MCF 10A (cell line): Measurements from ENCODE around the gene C9orf153. TPM values are rescaled to one million over a fixed set of nuclear protein-coding genes. Genes with fewer than 3 reads are reported as not detected.

Experiments
- BruUV-seq: library from RNA; stranded (reverse); fragments of 400-500 nt; replicated peaks from 2 replicates; lab custom pipeline; 2021; lab: Mats Ljungman, UMichigan
- CTCF ChIA-PET: fragments of 300-600 bp; sonication (Branson Sonifier 250); formaldehyde crosslinking; extraction: SDS; loops from one replicate; lab custom pipeline; 2021; ENCODE audit warnings: antibody characterized with exemption, inconsistent platforms; lab: Yijun Ruan, JAX
- POLR2A ChIA-PET: fragments of 300-600, 350-650 bp; sonication (Branson Sonifier 250); formaldehyde crosslinking; extraction: SDS; loops from one replicate; lab custom pipeline; 2020; ENCODE audit warnings: antibody characterized with exemption, inconsistent platforms; lab: Yijun Ruan, JAX
- DNase-seq: peaks from one replicate; pipeline ENCODE4 v3.0.0-alpha.2; 2018; ENCODE audit not compliant: unreplicated experiment
- H3K27ac Mint-ChIP-seq: one replicate; pipeline ENCODE4 v1.8.0; 2022; ENCODE audit warnings: mild to moderate bottlenecking, low read depth, mixed read lengths; ENCODE audit not compliant: unreplicated experiment
- H3K27me3 Mint-ChIP-seq: one replicate; pipeline ENCODE4 v1.8.0; 2022; ENCODE audit warnings: mixed read lengths; ENCODE audit not compliant: insufficient read depth, unreplicated experiment
- H3K36me3 Mint-ChIP-seq: one replicate; pipeline ENCODE4 v1.8.0; 2022; ENCODE audit warnings: mild to moderate bottlenecking, moderate library complexity, mixed read lengths; ENCODE audit not compliant: insufficient read depth, unreplicated experiment
- H3K4me1 Mint-ChIP-seq: one replicate; pipeline ENCODE4 v1.8.0; 2022; ENCODE audit warnings: mixed read lengths; ENCODE audit not compliant: insufficient read depth, unreplicated experiment
- H3K4me3 Mint-ChIP-seq: one replicate; pipeline ENCODE4 v1.8.0; 2022; ENCODE audit warnings: mild to moderate bottlenecking, moderate library complexity, mixed read lengths; ENCODE audit not compliant: unreplicated experiment
- H3K9me3 Mint-ChIP-seq: one replicate; pipeline ENCODE4 v1.8.0; 2022; ENCODE audit warnings: mixed read lengths; ENCODE audit not compliant: unreplicated experiment
- intact Hi-C: fragments of 100-400 bp; cut with micrococcal nuclease; formaldehyde crosslinking; loops from 2 replicates; pipeline ENCODE4 v1.14.1; 2022
- total RNA-seq: library from RNA; stranded (reverse); gene quantifications from 2 replicates; pipeline ENCODE4 v1.2.3, GENCODE V29; 2022
- TF ChIP-seq, protein P1 (sequence below): fragments of 200-600 bp; IDR thresholded peaks from one replicate; pipeline ENCODE4 v1.8.0; 2022; ENCODE audit warnings: antibody characterized with exemption, mild to moderate bottlenecking; ENCODE audit not compliant: unreplicated experiment

Gene C9orf153
- total RNA-seq, 1 experiment from 2014 or later, result 0.19 TPM

DNA sequence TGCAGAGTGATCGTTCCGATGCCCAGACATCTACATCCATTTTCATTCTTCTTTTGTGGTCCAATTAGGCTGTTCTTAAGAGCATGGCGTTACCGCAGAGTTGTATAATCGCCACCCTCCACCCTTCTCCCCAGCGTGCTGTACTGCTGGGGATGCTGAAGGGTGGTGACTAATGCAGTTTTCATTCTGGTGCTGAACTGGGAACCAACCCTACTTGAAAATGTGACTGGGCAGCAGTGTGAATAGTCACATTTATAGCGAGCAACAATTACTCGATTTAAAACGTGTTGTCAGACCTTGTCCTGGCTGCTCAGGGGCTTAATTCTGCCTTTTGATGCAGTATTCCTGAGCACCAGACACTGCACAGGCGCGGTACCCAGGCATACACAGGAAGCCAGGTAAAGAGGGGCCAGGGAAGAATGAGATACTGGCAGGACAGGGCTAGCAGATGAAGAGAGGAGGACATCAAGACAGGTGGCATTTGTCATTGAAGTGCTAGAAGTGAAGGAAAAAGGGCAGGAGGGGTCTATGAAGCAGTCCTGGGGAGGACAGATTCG is 23.6 kb upstream of the C9orf153 start:
- DNase-seq, result peak; percentile 75

DNA sequence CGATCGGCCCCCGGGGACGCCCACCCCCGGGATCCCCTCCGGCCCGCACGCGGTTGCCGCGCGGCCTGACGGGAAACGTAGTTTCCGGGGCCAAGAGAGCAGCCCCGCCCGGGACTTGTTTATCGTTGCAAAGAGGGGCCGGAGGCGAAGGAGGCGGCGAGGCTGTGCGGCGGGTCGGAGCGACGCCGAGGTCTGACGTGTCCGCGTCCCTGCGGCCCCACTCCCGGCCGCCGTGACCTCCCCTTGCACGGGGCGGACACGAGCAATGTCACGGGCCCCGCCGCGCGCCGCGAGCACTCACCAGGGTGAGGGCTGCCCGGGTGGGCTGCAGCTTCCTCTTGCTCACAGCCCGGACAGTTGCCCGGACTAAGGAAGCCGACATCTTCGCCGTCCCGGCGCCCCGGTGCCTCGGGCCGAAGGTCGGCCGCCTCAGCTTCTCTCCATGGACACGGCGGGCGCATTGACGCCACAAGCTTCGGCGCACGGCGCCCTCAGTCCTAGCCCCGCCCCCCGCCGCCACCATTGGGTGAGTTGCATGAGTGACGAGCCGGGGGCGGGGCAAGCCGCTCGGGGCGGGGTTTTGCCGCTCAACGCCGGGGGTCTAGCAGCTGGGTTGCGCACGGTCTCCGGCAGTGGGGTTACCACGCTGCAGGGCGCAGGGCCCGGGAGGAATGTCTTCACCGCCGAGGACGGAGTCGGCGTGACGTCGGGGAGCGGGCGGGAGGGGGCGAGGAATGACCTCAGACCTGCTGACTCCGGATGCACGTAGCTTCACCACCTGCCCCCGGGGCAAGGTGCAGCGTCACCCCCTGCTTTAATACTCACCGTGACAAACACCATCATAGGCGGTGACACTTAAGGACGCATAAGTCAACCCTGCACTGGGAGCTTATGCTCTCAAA is 22.9 kb upstream of the C9orf153 start, which contains the start of gene ISCA1:
Gene ISCA1 (minus strand): TSS at position 462 of the 902 bp plus-strand sequence. CDS start 80 bp downstream, at position 382.
- Mint-ChIP-seq H3K4me1 (peaks cover 24% of the 10 kb centered on the region), H3K36me3 (peaks cover 55% of the 10 kb centered on the region), H3K27ac (peak within 1 kb of the TSS; percentile 93), H3K4me3 (peak within 1 kb of the TSS; percentile 80), H3K27me3 (no peaks in the 10 kb centered on the region), H3K9me3 (no peaks in the 10 kb centered on the region)
- no TSS peak for BruUV-seq
- POLR2A ChIA-PET, result interaction anchor here (0.6 to 2.1 kb wide), 24 partner anchors 9 to 1390 kb away, joined by 3 to 15 read pairs (median 4); partner anchors contain the start of genes NAA35 and TUT7
- peak; percentile 95 for DNase-seq
- intact Hi-C loops, result loop anchor here (2.0 to 5.0 kb wide), 2 partner anchors 72 to 125 kb away; partner anchors contain the start of gene TUT7
- CTCF ChIA-PET, result interaction anchor here (0.8 to 1.4 kb wide), 4 partner anchors 12 to 43 kb away, joined by 3 to 6 read pairs (median 5); no protein-coding TSS in a partner anchor
- TF ChIP-seq, protein P1, sequence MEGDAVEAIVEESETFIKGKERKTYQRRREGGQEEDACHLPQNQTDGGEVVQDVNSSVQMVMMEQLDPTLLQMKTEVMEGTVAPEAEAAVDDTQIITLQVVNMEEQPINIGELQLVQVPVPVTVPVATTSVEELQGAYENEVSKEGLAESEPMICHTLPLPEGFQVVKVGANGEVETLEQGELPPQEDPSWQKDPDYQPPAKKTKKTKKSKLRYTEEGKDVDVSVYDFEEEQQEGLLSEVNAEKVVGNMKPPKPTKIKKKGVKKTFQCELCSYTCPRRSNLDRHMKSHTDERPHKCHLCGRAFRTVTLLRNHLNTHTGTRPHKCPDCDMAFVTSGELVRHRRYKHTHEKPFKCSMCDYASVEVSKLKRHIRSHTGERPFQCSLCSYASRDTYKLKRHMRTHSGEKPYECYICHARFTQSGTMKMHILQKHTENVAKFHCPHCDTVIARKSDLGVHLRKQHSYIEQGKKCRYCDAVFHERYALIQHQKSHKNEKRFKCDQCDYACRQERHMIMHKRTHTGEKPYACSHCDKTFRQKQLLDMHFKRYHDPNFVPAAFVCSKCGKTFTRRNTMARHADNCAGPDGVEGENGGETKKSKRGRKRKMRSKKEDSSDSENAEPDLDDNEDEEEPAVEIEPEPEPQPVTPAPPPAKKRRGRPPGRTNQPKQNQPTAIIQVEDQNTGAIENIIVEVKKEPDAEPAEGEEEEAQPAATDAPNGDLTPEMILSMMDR, result no peak

More for the DNA sequence above, 23.6 kb upstream of the C9orf153 start:
- CTCF ChIA-PET, result interaction anchor here (0.8 to 1.1 kb wide), 3 partner anchors 11 to 24 kb away, joined by 3 to 6 read pairs (median 5); no protein-coding TSS in a partner anchor
- POLR2A ChIA-PET, result interaction anchor here (0.6 to 2.1 kb wide), 18 partner anchors 9 to 1391 kb away, joined by 3 to 15 read pairs (median 4); partner anchors contain the start of genes NAA35 and TUT7
- H3K27me3 Mint-ChIP-seq, result no peaks in the 10 kb centered on the region
- TF ChIP-seq, protein P1, result no peak
- peaks cover 58% of the 10 kb centered on the region for H3K36me3 Mint-ChIP-seq
- intact Hi-C loops, result loop anchor here (2.0 to 5.0 kb wide), 2 partner anchors 72 to 124 kb away; partner anchors contain the start of gene TUT7
- H3K4me1 Mint-ChIP-seq, result peaks cover 24% of the 10 kb centered on the region
- H3K27ac Mint-ChIP-seq, result peak overlapping the region; percentile 93
- H3K4me3 Mint-ChIP-seq, result peak overlapping the region; percentile 80
- BruUV-seq, result TSS peak; percentile 56
- no peaks in the 10 kb centered on the region for H3K9me3 Mint-ChIP-seq

DNA sequence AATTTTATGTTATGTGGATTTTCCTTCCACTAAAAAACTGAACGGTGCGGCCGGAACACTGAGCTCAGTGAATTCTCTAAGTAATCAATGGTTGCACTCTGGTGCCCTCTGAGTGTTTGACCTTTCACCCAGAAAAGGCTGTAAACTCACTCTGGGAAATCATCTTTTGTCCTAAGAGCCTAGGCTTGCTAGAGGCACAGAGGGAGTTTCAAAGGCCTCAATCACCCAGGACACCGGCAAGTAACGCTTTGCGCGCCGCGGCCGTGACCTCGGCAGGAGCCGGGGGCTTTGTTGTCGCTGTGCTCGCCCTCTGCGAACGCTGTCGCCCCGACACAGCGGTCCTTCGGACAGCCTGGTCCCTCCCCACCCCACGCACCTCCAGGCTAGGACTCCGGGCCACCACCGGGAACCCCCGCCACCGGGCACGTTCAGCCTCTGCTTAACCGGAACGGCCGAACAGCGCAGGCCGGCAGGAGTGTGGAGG is 22.2 kb upstream of the C9orf153 start:
- Mint-ChIP-seq H3K27me3 (no peaks in the 10 kb centered on the region), H3K4me3 (peak overlapping the region; percentile 80), H3K36me3 (peaks cover 52% of the 10 kb centered on the region), H3K4me1 (peaks cover 24% of the 10 kb centered on the region), H3K9me3 (no peaks in the 10 kb centered on the region), H3K27ac (peak overlapping the region; percentile 93)
- BruUV-seq, result no TSS peak
- ChIA-PET POLR2A (interaction anchor here (0.6 to 2.1 kb wide), 16 partner anchors 10 to 538 kb away, joined by 3 to 15 read pairs (median 4); partner anchors contain the start of genes NAA35 and TUT7), CTCF (interaction anchor here (0.5 to 1.4 kb wide), 2 partner anchors 39 to 42 kb away, joined by 3 to 5 read pairs; no protein-coding TSS in a partner anchor)
- DNase-seq, result peak; percentile 33
- TF ChIP-seq, protein P1, result no peak
- intact Hi-C loops, result loop anchor here (2.0 to 5.0 kb wide), 2 partner anchors 73 to 126 kb away; partner anchors contain the start of gene TUT7
